ENCODE data around the gene AHNAK.

Gene AHNAK

GRCh38 chr11:62402960-62403730, 143.5 kb downstream of the AHNAK start:
- Histone ChIP-seq H3K9me3 (no peaks in the 10 kb centered on the region), H3K4me1 (peaks cover 8 to 58% (median 53%) of the 10 kb centered on the region in 4 donors), H3K27ac (peak overlapping the region; percentile 79 to 82), H3K27me3 (no peaks in the 10 kb centered on the region), H3K4me3 (no peak overlapping the region), H3K36me3 (no peaks in the 10 kb centered on the region)
- no peak for DNase-seq
- TF ChIP-seq CTCF (IDR thresholded peaks at IDR 0.05): no peak
- intact Hi-C loops (cut with DNase I; ENCODE audit: low total_unique reads): no loop called here

GRCh38 chr11:62402226-62402959, 144.2 kb downstream of the AHNAK start:
- intact Hi-C loops (cut with DNase I; ENCODE audit: low total_unique reads): no loop called here
- Histone ChIP-seq H3K4me1 (peaks cover 8 to 64% (median 57%) of the 10 kb centered on the region in 4 donors), H3K36me3 (no peaks in the 10 kb centered on the region), H3K9me3 (no peaks in the 10 kb centered on the region), H3K4me3 (peak overlapping the region; percentile 17 to 36), H3K27ac (peak overlapping the region; percentile 79 to 82), H3K27me3 (no peaks in the 10 kb centered on the region)
- peak; percentile 78 to 93 for DNase-seq
- TF ChIP-seq CTCF (IDR thresholded peaks at IDR 0.05): no peak

- H3K4me3 ChIP-seq: peak overlapping the region; percentile 17 to 36
- DNase-seq: no peak
- no peaks in the 10 kb centered on the region for H3K9me3 ChIP-seq
- H3K36me3 ChIP-seq: no peaks in the 10 kb centered on the region
- intact Hi-C loops (cut with DNase I; ENCODE audit: low total_unique reads): no loop called here
- H3K27ac ChIP-seq: peak overlapping the region; percentile 79 to 82
- H3K27me3 ChIP-seq: no peaks in the 10 kb centered on the region
- H3K4me1 ChIP-seq: peaks cover 8 to 64% (median 57%) of the 10 kb centered on the region in 4 donors
- no peak for TF ChIP-seq CTCF (IDR thresholded peaks at IDR 0.05)
Observed at GRCh38 chr11:62401811-62402210, 144.8 kb downstream of the AHNAK start.

- no peak for DNase-seq
- H3K4me3 ChIP-seq: no peak overlapping the region
- no peaks in the 10 kb centered on the region for H3K36me3 ChIP-seq
- no peak for TF ChIP-seq CTCF (IDR thresholded peaks at IDR 0.05)
- intact Hi-C loops (cut with DNase I; ENCODE audit: low total_unique reads): no loop called here
- no peaks in the 10 kb centered on the region for H3K9me3 ChIP-seq
- H3K27me3 ChIP-seq: no peaks in the 10 kb centered on the region
- H3K27ac ChIP-seq: peak overlapping the region; percentile 79 to 82
- peaks cover 8 to 64% (median 58%) of the 10 kb centered on the region in 4 donors for H3K4me1 ChIP-seq
Observed at GRCh38 chr11:62401356-62401755, 145.2 kb downstream of the AHNAK start.

- intact Hi-C loops (cut with DNase I; ENCODE audit: low total_unique reads): no loop called here
- Histone ChIP-seq H3K4me1 (peaks cover 8 to 69% (median 60%) of the 10 kb centered on the region in 4 donors), H3K27ac (peak overlapping the region; percentile 79 to 82), H3K9me3 (no peaks in the 10 kb centered on the region), H3K4me3 (no peak overlapping the region), H3K36me3 (no peaks in the 10 kb centered on the region), H3K27me3 (no peaks in the 10 kb centered on the region)
- TF ChIP-seq CTCF (IDR thresholded peaks at IDR 0.05): no peak
- DNase-seq: peak; percentile 75 to 93
Observed at GRCh38 chr11:62400760-62401159, 145.8 kb downstream of the AHNAK start.
